Caco-2 (cell line): Measurements from ENCODE around the gene CNTRL. TPM values are rescaled to one million over a fixed set of nuclear protein-coding genes. Genes with fewer than 3 reads are reported as not detected.

Source experiments
- BruUV-seq: library from RNA; stranded (reverse); fragments of 400-500 nt; replicated peaks from 2 replicates; lab custom pipeline; 2021; lab: Mats Ljungman, UMichigan
- CTCF ChIA-PET: fragments of 300-600 bp; sonication (Branson Sonifier 250); formaldehyde crosslinking; loops from one replicate; lab custom pipeline; 2022; ENCODE audit warnings: antibody characterized with exemption; lab: Charles Lee
- POLR2A ChIA-PET: fragments of 300-600 bp; sonication (Branson Sonifier 250); formaldehyde crosslinking; loops from one replicate; lab custom pipeline; 2022; ENCODE audit warnings: antibody characterized with exemption; lab: Charles Lee
- DNase-seq, 2 experiments: peaks; one replicate each; pipeline versions ENCODE4 v3.0.0 to v3.0.0-alpha.2; 2020 to 2022
- H3K27me3 ChIP-seq: replicated peaks from 2 replicates; pipeline ENCODE4 v1.6.0; 2011; ENCODE audit warnings: low read length; ENCODE audit not compliant: control insufficient read depth, insufficient read depth
- H3K36me3 ChIP-seq: 2 replicates; pipeline ENCODE4 v1.5.1; 2011; ENCODE audit warnings: low read length; ENCODE audit not compliant: control insufficient read depth, insufficient read depth
- H3K4me1 ChIP-seq: fragments of 250-450 bp; sonication (Bioruptor Pico); 2 replicates; pipeline ENCODE4 v1.5.1; 2020; ENCODE audit warnings: mild to moderate bottlenecking
- H3K4me3 ChIP-seq: 2 replicates; pipeline ENCODE4 v1.5.1; 2011; ENCODE audit warnings: low read depth, mild to moderate bottlenecking, control low read depth, low read length
- H3K9me3 ChIP-seq: fragments of 250-450 bp; sonication (Bioruptor Pico); 2 replicates; pipeline ENCODE4 v1.5.1; 2020; ENCODE audit warnings: mild to moderate bottlenecking, moderate library complexity
- H3K27ac Mint-ChIP-seq: one replicate; pipeline ENCODE4 v1.8.0; 2022; ENCODE audit warnings: mixed read lengths; ENCODE audit not compliant: unreplicated experiment
- H3K27me3 Mint-ChIP-seq: one replicate; pipeline ENCODE4 v1.8.0; 2022; ENCODE audit warnings: mixed read lengths; ENCODE audit not compliant: insufficient read depth, unreplicated experiment
- H3K36me3 Mint-ChIP-seq: one replicate; pipeline ENCODE4 v1.8.0; 2022; ENCODE audit warnings: mild to moderate bottlenecking, mixed read lengths; ENCODE audit not compliant: insufficient read depth, unreplicated experiment
- H3K4me1 Mint-ChIP-seq: one replicate; pipeline ENCODE4 v1.8.0; 2022; ENCODE audit warnings: low read depth, mixed read lengths; ENCODE audit not compliant: unreplicated experiment
- H3K4me3 Mint-ChIP-seq: one replicate; pipeline ENCODE4 v1.8.0; 2022; ENCODE audit warnings: mild to moderate bottlenecking, moderate library complexity, mixed read lengths; ENCODE audit not compliant: unreplicated experiment
- H3K9me3 Mint-ChIP-seq: one replicate; pipeline ENCODE4 v1.8.0; 2022; ENCODE audit warnings: mixed read lengths; ENCODE audit not compliant: unreplicated experiment
- CTCF ChIP-seq, 2 experiments: fragments of 200-600 bp in 1 of 2; IDR thresholded peaks; 1 replicate in 1 of 2; 2 replicates in 1 of 2; pipeline versions ENCODE4 v1.5.1 to v1.8.0; 2011 to 2022; ENCODE audit warnings: antibody characterized with exemption in 1 of 2, control low read depth in 1 of 2, inconsistent platforms in 1 of 2, low read depth in 1 of 2, low read length in 1 of 2, mild to moderate bottlenecking in 1 of 2, moderate library complexity in 1 of 2; ENCODE audit not compliant: insufficient read depth in 1 of 2, severe bottlenecking in 1 of 2, unreplicated experiment in 1 of 2
- intact Hi-C: fragments of 100-400 bp; cut with micrococcal nuclease; formaldehyde crosslinking; loops from one replicate; pipeline ENCODE4 v1.10.0; 2022; ENCODE audit not compliant: unreplicated experiment
- total RNA-seq: library from RNA; stranded (reverse); gene quantifications from 2 replicates; pipeline ENCODE4 v1.2.3, GENCODE V29; 2022

The CNTRL gene
- total RNA-seq, 1 experiment from 2014 or later = 12.0 TPM

GRCh38 chr9:121197132-121197531, 122.4 kb downstream of the CNTRL start:
- Histone ChIP-seq H3K36me3 (no peaks in the 10 kb centered on the region), H3K4me3 (no peak overlapping the region), H3K4me1 (peaks cover 46% of the 10 kb centered on the region), H3K27me3 (no peaks in the 10 kb centered on the region), H3K9me3 (no peaks in the 10 kb centered on the region; the same call in 1 of the 2 replicates)
- POLR2A ChIA-PET = no interaction called here
- no peaks in the 10 kb centered on the region for H3K9me3 Mint-ChIP-seq
- H3K36me3 Mint-ChIP-seq = peaks cover 8% of the 10 kb centered on the region
- H3K4me1 Mint-ChIP-seq = peaks cover 25% of the 10 kb centered on the region
- no TSS peak for BruUV-seq
- CTCF ChIA-PET = no interaction called here
- H3K4me3 Mint-ChIP-seq = no peak overlapping the region
- TF ChIP-seq CTCF (IDR thresholded peaks at IDR 0.05; ENCODE audit: insufficient read depth in 1 of 2, low read depth in 1 of 2, low read length in 1 of 2, severe bottlenecking in 1 of 2, unreplicated experiment in 1 of 2) = no peak
- H3K27ac Mint-ChIP-seq = no peak overlapping the region
- no peaks in the 10 kb centered on the region for H3K27me3 Mint-ChIP-seq
- intact Hi-C loops = no loop called here
- DNase-seq = no peak

GRCh38 chr9:121198512-121199042, 123.8 kb downstream of the CNTRL start:
- POLR2A ChIA-PET = no interaction called here
- Mint-ChIP-seq H3K36me3 (peaks cover 8% of the 10 kb centered on the region), H3K27ac (no peak overlapping the region), H3K9me3 (no peaks in the 10 kb centered on the region), H3K27me3 (no peaks in the 10 kb centered on the region), H3K4me3 (no peak overlapping the region), H3K4me1 (peaks cover 25% of the 10 kb centered on the region)
- intact Hi-C loops = no loop called here
- no peaks in the 10 kb centered on the region for H3K27me3 ChIP-seq
- no peaks in the 10 kb centered on the region for H3K9me3 ChIP-seq
- no peak for TF ChIP-seq CTCF (IDR thresholded peaks at IDR 0.05; ENCODE audit: insufficient read depth in 1 of 2, low read depth in 1 of 2, low read length in 1 of 2, severe bottlenecking in 1 of 2, unreplicated experiment in 1 of 2)
- no peak overlapping the region for H3K4me3 ChIP-seq
- CTCF ChIA-PET = no interaction called here
- no peaks in the 10 kb centered on the region for H3K36me3 ChIP-seq
- peaks cover 46% of the 10 kb centered on the region for H3K4me1 ChIP-seq
- no peak for DNase-seq
- no TSS peak for BruUV-seq

- DNase-seq = no peak
- H3K9me3 ChIP-seq = no peaks in the 10 kb centered on the region
- TF ChIP-seq CTCF (IDR thresholded peaks at IDR 0.05; ENCODE audit: insufficient read depth in 1 of 2, low read depth in 1 of 2, low read length in 1 of 2, severe bottlenecking in 1 of 2, unreplicated experiment in 1 of 2) = no peak
- CTCF ChIA-PET = interaction anchor here (1.4 kb wide), 1 partner anchor 87 kb away, joined by 4 read pairs; no protein-coding TSS in a partner anchor
- Mint-ChIP-seq H3K36me3 (peaks cover 8% of the 10 kb centered on the region), H3K9me3 (no peaks in the 10 kb centered on the region), H3K4me1 (peaks cover 23% of the 10 kb centered on the region), H3K27me3 (no peaks in the 10 kb centered on the region), H3K27ac (no peak overlapping the region), H3K4me3 (peak overlapping the region; percentile 83)
- no peaks in the 10 kb centered on the region for H3K27me3 ChIP-seq
- no peaks in the 10 kb centered on the region for H3K36me3 ChIP-seq
- H3K4me3 ChIP-seq = peak overlapping the region; percentile 93
- POLR2A ChIA-PET = no interaction called here
- H3K4me1 ChIP-seq = peaks cover 45% of the 10 kb centered on the region
- intact Hi-C loops = loop anchor here (2.0 to 5.0 kb wide), 2 partner anchors 13 to 78 kb away; no protein-coding TSS in a partner anchor
- no TSS peak for BruUV-seq
Measured at GRCh38 chr9:121199921-121200320, 125.2 kb downstream of the CNTRL start.
